ENCODE data around the gene PPP3CA. TPM values are rescaled to one million over a fixed set of nuclear protein-coding genes. Genes with fewer than 3 reads are reported as not detected.

PPP3CA gene
- polyA plus RNA-seq, 1 donor (not counting 4 experiments of a cell fraction or from before 2014, with no cell fraction given) = 43.3 TPM

DNA sequence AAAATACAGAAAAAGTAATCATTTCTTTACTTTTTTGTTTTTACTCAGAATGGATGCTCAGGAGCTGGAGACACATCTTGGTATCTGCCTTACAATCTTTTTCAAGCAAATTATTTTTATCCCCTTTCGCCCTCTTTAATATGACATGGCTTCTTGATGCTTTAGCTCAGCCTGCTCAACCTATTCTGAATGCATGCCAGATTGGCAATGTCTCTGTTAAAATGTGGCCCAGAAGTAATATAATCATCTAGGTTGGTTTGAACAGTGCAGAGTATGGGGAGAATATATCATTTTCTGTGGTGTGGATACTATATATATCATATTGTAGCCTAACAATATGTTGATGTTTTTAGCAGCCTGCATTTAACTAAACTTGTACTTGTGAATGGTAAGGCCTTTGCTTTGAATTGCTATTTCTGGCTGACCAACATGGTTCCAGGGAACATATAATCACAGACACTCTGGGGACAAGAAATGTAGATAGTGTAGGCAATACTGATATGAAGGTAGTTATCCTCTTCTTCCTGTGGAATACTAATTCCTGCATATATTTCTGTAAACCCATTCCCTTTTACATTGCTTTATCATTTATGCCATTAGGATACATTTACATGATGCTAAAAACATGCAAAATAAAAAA lies 282.7 kb downstream of the PPP3CA start:
- DNase-seq (ENCODE audit: low read depth, low spot score) = no peak
- H3K36me3 ChIP-seq (ENCODE audit: control insufficient read depth in 2 of 2, extremely low read depth in 1 of 2, insufficient read depth in 2 of 2, low read length in 2 of 2) = no peaks in the 10 kb centered on the region
- no peak overlapping the region for H3K4me3 ChIP-seq (ENCODE audit: control insufficient read depth in 2 of 3, extremely low read depth in 1 of 3, insufficient read depth in 2 of 3, low read depth in 1 of 3, low read length in 3 of 3)
- dilution Hi-C loops (cut with MboI; ENCODE audit: extremely low pct_ligation_motif_present, low sequenced_read_pairs) = no loop called here
- no peaks in the 10 kb centered on the region for H3K9me3 ChIP-seq (ENCODE audit: control insufficient read depth, low read depth, low read length)
- no peak overlapping the region for H3K9ac ChIP-seq (ENCODE audit: control insufficient read depth, extremely low read depth, insufficient read depth, low read length)
- H3K4me1 ChIP-seq (ENCODE audit: control insufficient read depth, extremely low read depth, insufficient read depth, low read length) = no peaks in the 10 kb centered on the region
- no peak overlapping the region for H3K27ac ChIP-seq (ENCODE audit: control insufficient read depth, insufficient read depth, low read length)
- no peaks in the 10 kb centered on the region for H4K20me1 ChIP-seq (ENCODE audit: control insufficient read depth, extremely low read depth, insufficient read depth, low read length)
- H3K4me2 ChIP-seq (ENCODE audit: control insufficient read depth, extremely low read depth, insufficient read depth, low read depth, low read length) = no peak overlapping the region
- H3K9me1 ChIP-seq (ENCODE audit: control insufficient read depth, extremely low read depth, insufficient read depth, low read length) = no peaks in the 10 kb centered on the region
- no peak for TF ChIP-seq EZH2 (IDR thresholded peaks at IDR 0.05; ENCODE audit: low read length)
- TF ChIP-seq, protein P1, sequence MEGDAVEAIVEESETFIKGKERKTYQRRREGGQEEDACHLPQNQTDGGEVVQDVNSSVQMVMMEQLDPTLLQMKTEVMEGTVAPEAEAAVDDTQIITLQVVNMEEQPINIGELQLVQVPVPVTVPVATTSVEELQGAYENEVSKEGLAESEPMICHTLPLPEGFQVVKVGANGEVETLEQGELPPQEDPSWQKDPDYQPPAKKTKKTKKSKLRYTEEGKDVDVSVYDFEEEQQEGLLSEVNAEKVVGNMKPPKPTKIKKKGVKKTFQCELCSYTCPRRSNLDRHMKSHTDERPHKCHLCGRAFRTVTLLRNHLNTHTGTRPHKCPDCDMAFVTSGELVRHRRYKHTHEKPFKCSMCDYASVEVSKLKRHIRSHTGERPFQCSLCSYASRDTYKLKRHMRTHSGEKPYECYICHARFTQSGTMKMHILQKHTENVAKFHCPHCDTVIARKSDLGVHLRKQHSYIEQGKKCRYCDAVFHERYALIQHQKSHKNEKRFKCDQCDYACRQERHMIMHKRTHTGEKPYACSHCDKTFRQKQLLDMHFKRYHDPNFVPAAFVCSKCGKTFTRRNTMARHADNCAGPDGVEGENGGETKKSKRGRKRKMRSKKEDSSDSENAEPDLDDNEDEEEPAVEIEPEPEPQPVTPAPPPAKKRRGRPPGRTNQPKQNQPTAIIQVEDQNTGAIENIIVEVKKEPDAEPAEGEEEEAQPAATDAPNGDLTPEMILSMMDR (optimal IDR thresholded peaks at IDR 0.05 in 1 of 3, IDR thresholded peaks at IDR 0.05 in 1 of 3, conservative IDR thresholded peaks at IDR 0.05 in 1 of 3; ENCODE audit: extremely low read depth in 1 of 3, insufficient read depth in 2 of 3, low read length in 3 of 3) = no peak
- H3K79me2 ChIP-seq (ENCODE audit: control insufficient read depth, insufficient read depth, low read length) = no peaks in the 10 kb centered on the region
- no peaks in the 10 kb centered on the region for H3K27me3 ChIP-seq (ENCODE audit: control insufficient read depth, extremely low read depth, insufficient read depth, low read length)
- H2AFZ ChIP-seq (ENCODE audit: control insufficient read depth, low read length) = no peak overlapping the region
- FAIRE-seq = peak; percentile 23

DNA sequence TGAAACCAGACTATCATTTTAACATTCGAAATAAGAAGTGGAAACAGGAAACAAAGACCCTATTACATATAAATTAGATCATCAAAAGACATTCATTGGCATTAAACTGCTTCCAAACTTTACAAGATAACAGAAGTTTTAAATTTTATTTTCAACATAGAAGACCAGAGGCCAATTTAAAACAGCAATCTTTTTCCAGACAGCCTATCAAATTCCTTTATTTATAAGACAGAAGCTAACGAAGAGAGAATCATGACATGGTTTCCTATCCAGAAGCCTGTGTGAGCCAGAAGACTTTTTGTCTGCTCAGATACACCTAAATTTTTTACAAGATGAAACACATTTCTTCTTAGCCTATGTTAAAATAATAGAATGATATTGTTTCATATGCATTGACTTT lies 291.9 kb downstream of the PPP3CA start:
- no peaks in the 10 kb centered on the region for H4K20me1 ChIP-seq (ENCODE audit: control insufficient read depth, extremely low read depth, insufficient read depth, low read length)
- no peak overlapping the region for H3K4me3 ChIP-seq (ENCODE audit: control insufficient read depth in 2 of 3, extremely low read depth in 1 of 3, insufficient read depth in 2 of 3, low read depth in 1 of 3, low read length in 3 of 3)
- H3K9ac ChIP-seq (ENCODE audit: control insufficient read depth, extremely low read depth, insufficient read depth, low read length) = no peak overlapping the region
- H3K4me2 ChIP-seq (ENCODE audit: control insufficient read depth, extremely low read depth, insufficient read depth, low read depth, low read length) = no peak overlapping the region
- dilution Hi-C loops (cut with MboI; ENCODE audit: extremely low pct_ligation_motif_present, low sequenced_read_pairs) = no loop called here
- H3K9me3 ChIP-seq (ENCODE audit: control insufficient read depth, low read depth, low read length) = no peaks in the 10 kb centered on the region
- H3K79me2 ChIP-seq (ENCODE audit: control insufficient read depth, insufficient read depth, low read length) = no peaks in the 10 kb centered on the region
- TF ChIP-seq EZH2 (IDR thresholded peaks at IDR 0.05; ENCODE audit: low read length) = no peak
- TF ChIP-seq, protein P1 (optimal IDR thresholded peaks at IDR 0.05 in 1 of 3, IDR thresholded peaks at IDR 0.05 in 1 of 3, conservative IDR thresholded peaks at IDR 0.05 in 1 of 3; ENCODE audit: extremely low read depth in 1 of 3, insufficient read depth in 2 of 3, low read length in 3 of 3) = no peak
- no peaks in the 10 kb centered on the region for H3K4me1 ChIP-seq (ENCODE audit: control insufficient read depth, extremely low read depth, insufficient read depth, low read length)
- H3K36me3 ChIP-seq (ENCODE audit: control insufficient read depth in 2 of 2, extremely low read depth in 1 of 2, insufficient read depth in 2 of 2, low read length in 2 of 2) = peaks cover 0 to 2% of the 10 kb centered on the region in 2 experiments
- H2AFZ ChIP-seq (ENCODE audit: control insufficient read depth, low read length) = no peak overlapping the region
- H3K9me1 ChIP-seq (ENCODE audit: control insufficient read depth, extremely low read depth, insufficient read depth, low read length) = no peaks in the 10 kb centered on the region
- H3K27me3 ChIP-seq (ENCODE audit: control insufficient read depth, extremely low read depth, insufficient read depth, low read length) = no peaks in the 10 kb centered on the region
- DNase-seq (ENCODE audit: low read depth, low spot score) (no peak), FAIRE-seq (no peak)
- H3K27ac ChIP-seq (ENCODE audit: control insufficient read depth, insufficient read depth, low read length) = no peak overlapping the region
